NCI-H1105 (cell line): Measurements from ENCODE around the gene UBE2QL1.

ENCODE experiments used
- DNase-seq: peaks from one replicate; lab custom pipeline; 2025; lab: John Stamatoyannopoulos, UW

UBE2QL1 gene, protein sequence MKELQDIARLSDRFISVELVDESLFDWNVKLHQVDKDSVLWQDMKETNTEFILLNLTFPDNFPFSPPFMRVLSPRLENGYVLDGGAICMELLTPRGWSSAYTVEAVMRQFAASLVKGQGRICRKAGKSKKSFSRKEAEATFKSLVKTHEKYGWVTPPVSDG

DNA sequence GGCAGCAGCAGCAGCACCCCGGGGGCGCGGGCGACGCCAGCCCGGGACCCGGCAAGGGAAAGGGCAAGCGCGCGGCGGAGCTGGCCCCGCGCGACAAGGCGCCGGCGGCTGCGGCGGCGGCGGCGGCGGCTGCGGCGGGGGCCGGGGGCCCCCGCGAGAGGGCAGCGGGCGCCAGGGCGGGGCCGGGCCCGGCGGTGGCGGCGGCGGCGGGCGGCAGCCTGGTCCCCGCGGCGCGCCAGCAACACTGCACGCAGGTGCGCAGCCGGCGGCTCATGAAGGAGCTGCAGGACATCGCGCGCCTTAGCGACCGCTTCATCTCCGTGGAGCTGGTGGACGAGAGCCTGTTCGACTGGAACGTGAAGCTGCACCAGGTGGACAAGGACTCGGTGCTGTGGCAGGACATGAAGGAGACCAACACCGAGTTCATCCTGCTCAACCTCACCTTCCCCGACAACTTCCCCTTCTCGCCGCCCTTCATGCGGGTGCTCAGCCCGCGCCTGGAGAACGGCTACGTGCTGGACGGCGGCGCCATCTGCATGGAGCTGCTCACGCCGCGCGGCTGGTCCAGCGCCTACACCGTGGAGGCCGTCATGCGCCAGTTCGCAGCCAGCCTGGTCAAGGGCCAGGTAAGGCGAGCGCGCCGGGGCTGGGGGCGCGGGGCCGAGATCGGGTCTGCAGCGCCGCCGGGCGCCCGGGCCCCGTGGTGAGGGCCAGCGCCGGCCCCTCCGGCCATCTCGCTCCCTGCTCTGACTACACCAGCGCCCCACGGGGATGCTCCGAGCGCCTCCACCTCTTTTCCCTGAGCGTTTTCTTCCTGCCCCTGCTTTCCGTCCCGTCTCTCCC lies at the start of gene UBE2QL1:
TSS of gene UBE2QL1 (plus strand) at position 238 of the 843 bp plus-strand sequence. CDS start at position 273, 35 bp downstream.
- peak; percentile 52 for DNase-seq

DNA sequence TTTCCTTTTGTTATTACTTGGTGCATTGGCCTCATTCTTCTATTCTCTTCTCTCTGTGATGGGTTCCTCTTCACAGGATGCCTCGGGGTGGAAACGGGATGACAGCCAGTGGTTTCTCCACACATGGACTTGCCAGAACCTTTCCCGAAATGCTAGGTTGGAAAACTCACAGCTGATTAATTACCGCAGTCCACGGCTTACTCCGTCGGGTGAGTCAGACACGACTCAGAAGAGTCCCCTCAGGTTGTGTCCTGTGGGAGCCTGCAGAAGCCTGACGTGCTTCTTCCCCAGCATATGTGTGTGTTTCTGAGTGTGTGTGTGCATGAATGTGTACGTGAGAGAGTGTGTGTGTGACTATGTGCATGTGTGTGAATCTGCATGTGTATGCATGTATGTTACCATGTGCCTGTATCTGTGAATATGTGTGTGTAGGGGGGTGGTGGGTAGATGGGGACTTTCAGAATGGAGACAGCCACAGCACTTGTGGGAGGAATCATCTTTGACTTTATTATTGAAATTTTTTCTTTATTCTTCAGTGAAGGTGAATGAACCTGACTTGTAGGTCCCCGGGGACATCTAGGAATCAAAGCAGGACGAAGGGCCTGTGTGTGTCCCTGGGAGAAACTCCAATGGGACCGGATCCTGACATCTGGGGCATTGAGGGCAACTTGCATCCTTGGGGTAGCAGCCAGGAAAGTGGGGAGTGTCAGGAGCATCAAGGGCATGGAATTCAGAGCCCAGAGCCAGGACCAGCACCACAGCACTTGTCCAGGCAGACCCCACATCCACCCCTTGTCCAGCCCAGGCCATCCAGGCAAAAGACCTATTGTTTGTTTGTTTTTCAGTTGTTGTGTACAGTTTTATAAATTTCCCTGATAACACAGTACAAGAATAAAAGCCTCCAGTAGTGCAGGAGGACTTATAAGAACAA lies 48.4 kb upstream of the UBE2QL1 start:
- no peak for DNase-seq

DNA sequence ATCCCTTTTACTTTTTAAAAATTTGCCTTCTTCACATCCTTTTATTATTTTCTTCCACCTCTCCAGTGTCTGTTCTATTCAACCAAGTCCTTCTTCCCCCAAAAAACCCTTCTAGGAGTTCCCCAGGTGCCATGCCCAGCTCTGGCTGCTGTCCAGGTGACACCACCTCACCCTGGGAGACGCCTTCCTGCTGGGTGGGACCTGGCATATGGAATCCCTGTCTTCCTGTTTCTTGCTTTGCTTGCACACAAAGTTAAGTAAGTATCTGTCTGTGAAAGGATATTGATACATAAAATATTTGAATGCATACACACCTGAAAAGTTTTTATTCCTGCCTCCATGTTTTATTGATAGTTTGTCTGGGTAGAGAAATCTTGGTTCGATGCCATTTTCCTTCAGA lies 47.2 kb upstream of the UBE2QL1 start:
- no peak for DNase-seq

DNA sequence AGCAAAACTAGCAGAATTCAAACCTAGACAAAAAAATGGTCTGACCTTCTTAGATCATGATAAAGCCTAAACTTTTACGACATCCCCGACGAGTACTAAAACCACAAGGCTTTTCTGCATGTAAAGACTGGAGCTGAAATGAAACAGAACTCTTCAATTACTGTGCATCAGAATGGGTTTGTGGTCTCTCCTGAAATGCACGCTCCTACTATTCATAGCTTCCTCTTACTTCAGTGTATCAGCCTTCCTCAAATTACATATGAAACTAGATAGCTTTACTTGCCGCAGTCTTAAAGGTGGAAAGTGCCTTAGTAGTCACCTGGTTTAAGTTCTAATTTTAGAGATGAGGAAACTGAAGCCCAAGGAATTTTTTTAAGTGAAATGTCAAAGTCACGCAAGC lies 45.7 kb upstream of the UBE2QL1 start:
- no peak for DNase-seq

DNA sequence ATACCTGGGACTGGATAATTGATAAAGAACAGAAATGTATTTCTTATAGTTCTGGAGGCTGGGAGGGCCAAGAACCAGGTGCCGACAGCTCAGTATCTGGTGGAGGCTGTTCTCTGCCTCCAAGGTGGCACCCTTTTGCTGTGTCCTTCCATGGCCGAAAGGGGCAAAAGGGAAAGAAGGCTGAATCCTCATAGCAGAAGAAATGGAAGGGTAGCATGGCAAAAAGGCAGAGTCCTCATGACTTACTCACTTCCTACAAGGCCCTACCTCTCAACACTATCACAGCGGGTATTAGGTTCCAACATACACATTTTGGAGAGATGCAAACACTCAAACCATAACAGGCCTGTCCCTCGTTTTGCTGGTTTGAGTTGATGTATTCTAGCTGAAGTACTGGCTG lies 45.2 kb upstream of the UBE2QL1 start:
- no peak for DNase-seq

DNA sequence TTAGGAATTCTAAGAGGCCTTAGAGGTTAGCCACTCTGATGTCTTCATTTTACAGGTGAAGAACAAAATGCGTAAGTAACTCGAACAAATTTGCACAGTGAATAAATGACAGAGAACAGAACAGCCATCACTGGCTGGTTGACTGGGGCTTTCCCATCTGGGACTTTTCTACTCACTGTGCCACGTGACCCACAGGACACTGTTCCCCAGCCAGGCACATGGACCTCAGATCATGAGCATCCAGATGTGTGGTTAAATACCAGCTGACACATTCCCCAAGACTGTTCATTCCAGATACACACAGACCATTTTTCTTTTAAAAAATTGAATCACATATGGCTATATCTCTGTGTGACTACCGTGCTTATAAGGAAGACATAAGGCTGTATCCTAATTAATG lies 44.5 kb upstream of the UBE2QL1 start:
- DNase-seq = no peak

DNA sequence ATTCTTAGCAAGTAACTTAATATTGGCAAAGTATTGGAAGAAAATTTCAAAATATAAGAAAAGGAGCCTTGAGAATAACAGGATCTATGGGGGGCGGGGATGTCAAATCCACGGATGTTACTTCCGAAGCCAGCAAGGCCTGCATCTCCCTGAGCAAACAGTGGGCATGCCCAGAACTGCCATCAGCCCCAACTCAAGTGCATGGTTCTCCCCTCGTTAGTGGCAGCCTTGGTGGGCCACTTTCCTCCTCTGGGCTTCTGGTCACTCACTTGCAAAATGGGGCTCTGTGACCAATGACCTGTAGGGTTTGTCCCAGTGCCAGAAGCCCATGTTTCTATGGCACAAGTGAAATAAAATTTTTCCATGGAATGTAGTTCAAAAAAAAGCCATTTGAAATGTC lies 43.1 kb upstream of the UBE2QL1 start:
- DNase-seq = no peak

DNA sequence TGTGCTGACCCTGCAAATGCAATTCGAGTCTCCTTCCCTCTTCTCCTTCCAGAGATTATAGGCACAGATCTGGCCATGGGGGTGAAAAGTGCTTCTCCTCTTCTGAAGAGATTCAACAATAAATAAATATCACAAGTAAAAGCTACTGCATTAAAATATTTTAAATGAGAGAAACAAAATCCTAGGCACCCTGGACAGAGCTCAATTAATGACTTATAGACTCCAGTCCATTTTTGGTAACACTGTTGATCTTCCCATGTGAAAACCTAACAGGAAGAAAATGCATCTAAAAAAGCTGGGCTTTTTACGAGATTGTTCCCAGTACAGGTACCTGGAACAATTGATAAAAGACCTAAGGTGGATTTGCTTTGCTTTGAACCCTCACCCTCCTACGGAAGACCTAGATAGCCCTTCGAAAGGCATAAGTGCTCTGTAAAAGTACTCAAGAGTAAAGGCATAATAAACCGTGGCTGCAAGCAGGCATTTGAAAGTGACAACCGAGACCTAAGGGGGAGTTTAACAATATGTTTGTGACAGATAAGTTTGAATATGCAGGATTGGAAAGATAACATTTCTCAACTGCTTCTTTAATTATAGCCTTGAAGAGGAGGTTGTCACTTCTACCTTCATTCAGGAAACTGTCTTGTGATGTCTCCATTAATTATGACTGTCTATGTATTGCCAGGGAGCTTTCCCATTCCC lies 41.0 kb upstream of the UBE2QL1 start:
- DNase-seq = no peak

DNA sequence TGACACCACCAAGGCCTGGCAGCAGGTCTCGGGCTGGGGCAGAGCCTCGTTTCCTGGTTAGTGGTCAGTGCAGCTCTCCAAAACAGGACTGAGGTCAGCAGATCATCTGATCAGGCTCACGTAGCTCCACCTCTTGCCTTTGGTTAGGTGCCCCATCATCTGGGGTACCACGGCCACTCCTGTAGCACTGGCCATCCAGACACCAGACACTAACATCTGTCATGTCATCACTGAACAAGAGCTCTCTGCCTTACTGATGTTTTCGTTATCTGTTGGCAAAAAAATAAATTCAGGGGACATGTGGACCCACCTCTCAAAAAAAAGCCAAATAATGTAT lies 40.4 kb upstream of the UBE2QL1 start:
- no peak for DNase-seq

DNA sequence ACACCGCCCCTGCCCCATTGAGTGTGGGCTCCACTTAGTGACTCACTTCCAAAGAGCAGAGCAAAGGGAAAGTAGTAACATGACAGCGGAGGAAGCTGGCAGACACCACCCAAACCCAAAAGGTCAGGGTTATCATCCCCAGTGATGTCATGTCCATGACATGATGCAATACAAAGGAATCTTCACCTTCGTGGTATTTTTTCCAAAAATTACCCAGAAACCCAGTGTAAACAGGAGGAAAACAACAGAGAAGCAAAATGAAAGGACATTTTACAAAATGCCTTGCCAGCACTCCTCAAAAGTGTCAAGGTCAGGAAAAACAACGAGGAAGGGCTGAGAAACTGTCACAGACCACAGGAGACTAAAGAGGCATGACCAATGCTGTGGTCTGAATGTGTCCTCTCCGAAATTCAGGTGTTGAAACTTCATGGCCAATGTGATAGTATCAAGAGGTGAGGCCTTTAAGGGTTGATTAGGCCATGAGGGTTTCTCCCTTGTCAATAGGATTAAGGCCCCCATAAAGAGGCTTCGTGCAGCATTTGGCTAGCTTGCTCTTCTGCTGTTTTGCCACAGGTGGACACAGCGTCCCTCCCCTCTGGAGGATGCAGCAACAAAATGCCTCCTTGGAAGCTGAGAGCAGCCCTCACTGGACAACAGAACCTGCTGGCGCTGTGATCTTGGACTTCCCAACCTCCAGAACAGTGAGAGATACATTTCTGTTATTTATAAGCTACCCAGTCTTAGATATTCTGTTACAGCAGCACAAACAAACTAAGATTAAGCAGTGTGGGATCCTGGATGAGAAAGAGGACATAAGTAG lies 39.8 kb upstream of the UBE2QL1 start:
- DNase-seq = no peak

DNA sequence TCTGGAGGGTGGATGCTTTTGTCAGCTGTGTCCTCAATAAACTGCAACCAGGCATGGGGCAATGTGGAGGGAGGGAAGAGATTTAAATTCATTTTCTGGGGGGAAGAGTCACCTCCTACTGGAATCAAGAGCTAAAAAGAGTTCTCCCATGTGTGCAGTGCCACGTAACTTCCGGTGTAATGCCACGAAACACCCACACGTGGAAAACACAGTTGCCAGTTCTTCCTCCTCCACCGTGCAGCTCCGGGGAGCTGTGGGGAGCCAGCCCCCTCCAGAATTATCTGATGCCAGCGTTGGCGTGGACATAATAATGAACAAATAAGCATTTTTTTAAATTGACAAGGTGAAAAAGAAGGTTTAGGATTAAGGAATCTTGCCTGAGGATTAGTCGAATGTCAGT lies 38.2 kb upstream of the UBE2QL1 start:
- no peak for DNase-seq

DNA sequence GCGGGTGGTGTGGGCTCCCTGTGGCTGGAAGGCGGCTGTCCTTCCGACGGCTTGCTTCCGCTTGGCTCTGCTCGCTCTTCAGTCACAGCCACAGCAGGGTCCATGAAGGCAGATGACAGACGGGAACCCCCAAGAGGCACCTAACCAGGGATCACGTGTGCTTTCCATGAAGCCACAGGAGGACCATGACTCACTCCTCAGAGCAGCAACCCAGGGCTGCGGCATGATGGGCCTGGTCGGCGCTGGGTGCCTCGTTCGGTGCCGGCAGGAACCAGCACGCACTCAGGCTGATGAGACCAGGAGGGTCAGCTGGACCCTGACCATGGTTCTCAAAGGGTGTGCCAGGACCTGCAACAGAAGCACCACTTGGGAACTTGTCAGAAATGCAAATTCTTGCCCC lies 37.5 kb upstream of the UBE2QL1 start:
- DNase-seq = no peak

DNA sequence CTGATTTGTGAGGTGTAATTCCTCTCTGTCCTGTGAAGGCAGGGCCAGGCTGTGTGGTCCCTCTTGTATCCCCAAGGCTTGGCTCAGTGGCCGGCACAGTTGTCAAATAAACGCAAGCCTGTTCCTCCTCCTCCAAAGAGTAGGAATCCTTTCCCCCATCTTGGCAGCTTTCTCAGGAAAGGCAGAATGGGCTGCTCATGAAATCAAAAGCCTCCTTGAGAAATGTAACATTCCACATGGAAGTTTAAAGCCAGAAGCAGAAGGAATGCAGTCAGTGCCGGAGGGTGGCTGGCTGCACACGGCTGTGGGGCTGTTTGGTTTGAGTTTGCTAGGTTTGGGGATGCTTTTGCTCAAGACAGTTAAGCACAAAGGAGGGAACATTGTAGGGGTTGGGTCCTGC lies 35.8 kb upstream of the UBE2QL1 start:
- no peak for DNase-seq

DNA sequence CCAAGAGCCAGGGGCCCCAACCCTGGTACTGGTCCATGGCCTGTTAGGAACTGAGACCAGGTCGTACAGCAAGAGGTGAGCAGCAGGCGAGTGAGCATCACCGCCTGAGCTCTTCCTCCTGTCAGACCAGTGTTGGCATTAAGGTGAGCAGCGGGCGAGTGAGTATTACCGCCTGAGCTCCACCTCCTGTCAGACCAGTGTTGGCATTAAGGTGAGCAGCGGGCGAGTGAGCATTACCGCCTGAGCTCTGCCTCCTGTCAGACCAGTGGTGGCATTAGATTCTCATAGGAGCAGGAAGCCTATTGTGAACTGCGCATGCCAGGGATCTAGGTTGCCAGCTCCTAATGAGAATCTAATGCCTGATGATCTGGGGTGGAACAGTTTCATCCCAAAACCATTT lies 31.0 kb upstream of the UBE2QL1 start:
- no peak for DNase-seq

DNA sequence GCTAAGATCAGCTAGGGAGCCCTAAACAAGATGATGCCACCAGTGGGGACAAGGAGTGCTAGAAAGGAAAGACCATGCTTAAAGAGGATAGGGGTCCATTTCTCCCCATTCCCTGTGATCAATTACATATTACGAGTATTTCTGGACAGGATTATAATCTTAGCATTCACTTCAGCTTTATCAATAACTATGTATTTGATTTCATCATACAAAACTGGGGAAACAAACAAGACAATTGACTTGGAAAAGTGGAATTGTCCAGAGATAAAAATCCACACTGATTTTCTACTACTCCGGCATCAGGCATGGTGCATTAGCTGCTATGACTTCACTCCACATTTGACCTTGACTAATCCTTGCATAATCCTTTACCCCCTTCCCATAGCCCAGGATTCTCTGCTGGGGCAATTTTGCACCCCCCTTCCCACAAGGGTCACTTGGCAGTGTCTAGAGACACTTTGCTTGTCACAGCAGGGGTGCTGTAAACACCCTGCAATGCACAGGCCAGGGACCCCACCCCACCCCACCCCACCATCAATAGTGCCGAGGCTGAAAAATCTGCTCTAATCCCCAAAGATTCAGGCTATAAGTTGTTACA lies 29.9 kb upstream of the UBE2QL1 start:
- DNase-seq = no peak

DNA sequence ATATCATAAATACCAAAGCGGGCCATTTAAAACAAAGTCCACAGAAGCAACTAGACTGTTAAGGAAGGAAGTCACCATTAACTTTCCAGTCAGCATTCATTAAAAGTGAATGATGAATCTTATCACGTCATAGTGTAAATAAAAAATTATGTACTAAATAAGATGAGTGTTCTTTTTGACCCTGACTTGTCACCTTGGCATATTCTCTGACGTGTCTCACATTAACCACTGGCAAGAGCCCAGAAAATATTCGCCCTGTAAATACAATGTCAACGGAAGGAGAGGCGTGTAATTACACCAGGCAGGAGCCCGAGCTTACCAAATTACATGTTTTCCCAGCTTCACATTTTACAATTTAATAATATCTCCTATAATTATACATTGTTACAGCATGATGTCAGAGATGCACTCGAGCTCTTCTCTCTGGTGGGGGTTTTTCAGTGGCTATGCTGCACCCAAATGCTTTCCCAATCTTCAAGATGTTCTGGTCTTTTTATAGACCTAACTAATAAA lies 29.3 kb upstream of the UBE2QL1 start:
- peak; percentile 94 for DNase-seq

DNA sequence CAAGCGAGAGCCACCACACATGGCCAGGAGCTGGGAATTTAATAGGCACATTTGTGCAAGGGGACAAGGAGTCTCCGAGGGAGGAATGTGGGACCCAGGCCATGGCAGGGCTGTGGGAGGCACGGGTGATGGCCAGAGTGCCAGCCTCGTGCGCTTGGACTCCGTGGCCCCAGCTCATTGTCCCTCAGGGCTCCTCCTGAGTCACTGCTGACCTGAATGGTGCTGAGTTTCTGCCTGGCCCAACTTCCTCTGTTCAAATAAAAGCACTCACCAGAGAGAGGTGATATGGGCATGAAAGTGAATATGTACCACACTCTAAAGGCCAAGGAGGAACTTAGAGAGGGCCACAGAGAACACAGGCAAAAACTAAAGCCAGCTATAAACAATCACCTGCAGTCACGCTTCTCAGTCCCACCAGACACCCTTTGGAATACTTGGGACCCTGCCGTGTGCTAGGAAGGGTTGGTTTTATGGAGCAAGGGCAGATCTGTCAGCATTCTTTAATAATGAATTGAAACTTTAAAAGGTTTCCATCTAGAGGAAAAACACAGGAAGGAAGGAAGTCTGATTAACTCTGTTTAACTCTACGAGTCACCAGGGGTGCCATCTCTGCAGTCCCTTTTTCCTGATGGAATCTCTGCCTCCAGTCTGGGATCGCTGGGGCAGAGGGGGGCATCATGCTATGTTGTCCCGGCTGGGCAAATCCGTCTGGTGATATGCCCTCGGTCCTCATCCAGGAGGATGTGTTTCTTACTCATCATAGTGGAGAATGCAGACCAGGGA lies 25.1 kb upstream of the UBE2QL1 start:
- no peak for DNase-seq

DNA sequence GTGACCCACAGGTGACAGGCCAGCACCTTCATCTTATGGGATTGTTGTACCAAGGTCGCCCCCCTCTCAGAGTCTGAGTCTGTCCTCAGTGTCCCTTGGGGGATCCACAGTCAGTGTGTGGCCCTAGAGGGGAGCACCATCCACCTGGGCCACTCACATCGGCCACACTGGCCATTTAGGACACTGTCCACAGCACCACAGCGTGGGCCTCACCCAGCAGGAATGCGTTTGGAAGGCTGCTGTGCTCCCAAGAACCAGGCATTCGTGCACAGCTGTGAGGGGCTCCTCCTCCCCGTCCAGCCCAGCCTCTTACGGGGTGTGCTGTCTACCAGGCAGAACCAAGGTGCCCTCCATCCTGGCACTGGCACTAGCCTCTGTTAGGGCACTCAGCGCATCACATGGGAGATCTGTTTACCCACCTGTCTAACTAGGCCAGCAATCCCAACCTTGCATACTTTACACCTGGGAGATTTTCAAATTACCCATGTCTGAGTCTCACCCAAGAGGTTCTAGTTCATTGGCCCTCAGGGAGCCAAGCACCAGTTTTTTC lies 24.5 kb upstream of the UBE2QL1 start:
- peak; percentile 21 for DNase-seq

DNA sequence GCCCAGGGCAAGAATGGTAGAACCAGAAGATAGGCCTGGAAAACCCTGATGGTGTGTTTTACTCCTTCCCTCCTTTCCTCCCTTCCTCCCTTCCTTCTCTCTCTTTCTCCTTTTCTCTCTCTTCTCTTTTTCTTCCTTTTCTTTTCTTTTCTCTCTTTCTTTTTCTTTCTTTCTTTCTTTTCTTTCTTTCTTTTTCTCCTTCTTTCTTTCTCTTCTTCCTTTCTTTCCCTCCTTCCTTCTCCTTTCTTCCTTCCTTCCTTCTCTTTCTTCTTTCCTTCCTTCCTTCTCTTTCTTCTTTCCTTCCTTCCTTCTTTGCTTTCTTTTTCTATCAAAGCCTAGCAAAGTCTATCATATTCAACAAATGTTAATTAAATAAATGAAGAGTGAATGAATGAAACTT lies 24.0 kb upstream of the UBE2QL1 start:
- DNase-seq = no peak

DNA sequence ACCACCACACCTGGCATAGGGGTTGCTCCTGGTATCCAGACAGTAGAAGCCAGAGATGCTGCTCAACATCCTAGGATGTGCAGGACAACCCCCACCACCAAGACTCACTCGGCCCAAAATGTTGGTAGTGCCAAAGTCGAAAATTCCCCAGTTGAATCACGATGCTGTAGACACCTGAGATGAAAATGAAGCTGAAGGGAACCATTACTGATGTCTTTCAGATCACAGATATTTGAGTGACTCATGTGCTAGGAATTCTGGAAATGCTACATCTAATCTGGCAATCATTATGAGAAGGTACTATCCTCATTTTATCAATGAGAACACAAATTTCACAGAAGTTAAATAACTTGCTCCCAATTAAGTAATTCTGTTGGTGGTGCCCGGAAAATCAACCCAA lies 21.0 kb upstream of the UBE2QL1 start:
- DNase-seq = no peak
